ENCODE measurements around the gene SEPTIN8.

SEPTIN8 gene

DNA sequence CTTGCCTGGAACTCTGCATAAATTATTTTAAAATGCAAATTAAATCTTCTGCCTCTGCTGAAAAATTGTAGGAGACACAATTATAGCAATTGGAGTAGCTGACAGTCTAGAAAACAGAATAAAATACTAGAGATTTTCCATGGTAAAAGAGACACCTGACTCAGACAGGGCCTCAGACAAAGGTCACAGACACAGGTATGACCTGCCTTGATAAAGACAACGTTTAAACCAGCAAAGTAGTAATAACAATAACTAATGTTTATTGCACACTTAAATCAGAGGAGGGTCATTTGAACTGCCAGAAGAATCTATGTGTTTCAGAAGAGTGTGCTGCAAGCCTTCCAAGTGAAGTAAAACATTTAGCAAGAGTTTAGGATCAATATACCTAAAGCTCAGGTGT lies 40.0 kb upstream of the SEPTIN8 start:
- no peak for DNase-seq (ENCODE audit: low read depth)
- TF ChIP-seq, protein P1, sequence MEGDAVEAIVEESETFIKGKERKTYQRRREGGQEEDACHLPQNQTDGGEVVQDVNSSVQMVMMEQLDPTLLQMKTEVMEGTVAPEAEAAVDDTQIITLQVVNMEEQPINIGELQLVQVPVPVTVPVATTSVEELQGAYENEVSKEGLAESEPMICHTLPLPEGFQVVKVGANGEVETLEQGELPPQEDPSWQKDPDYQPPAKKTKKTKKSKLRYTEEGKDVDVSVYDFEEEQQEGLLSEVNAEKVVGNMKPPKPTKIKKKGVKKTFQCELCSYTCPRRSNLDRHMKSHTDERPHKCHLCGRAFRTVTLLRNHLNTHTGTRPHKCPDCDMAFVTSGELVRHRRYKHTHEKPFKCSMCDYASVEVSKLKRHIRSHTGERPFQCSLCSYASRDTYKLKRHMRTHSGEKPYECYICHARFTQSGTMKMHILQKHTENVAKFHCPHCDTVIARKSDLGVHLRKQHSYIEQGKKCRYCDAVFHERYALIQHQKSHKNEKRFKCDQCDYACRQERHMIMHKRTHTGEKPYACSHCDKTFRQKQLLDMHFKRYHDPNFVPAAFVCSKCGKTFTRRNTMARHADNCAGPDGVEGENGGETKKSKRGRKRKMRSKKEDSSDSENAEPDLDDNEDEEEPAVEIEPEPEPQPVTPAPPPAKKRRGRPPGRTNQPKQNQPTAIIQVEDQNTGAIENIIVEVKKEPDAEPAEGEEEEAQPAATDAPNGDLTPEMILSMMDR (IDR thresholded peaks at IDR 0.05; ENCODE audit: insufficient read depth, low read depth, low read length, missing control alignments): no peak

DNA sequence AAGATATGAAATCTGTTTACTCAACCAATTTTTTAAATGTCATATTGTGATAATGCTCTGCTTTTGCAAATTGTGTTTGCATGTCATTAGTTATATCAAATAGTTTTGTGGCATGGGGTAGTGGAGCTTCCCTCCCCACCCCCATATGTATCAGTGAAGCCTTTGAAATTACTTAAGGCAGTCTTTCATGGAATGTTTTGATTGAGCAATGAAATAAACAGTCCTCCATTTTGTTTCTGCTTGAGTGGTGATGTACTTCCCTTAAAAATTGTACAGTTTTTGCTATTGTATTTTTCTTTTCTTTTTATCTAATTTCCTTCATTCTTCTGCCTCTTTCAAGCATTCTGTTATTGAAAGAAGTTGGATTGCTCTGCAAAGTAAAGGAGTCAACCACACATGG lies 39.5 kb upstream of the SEPTIN8 start:
- H3K4me3 ChIP-seq (ENCODE audit: low read depth, low read length): no peak overlapping the region
- TF ChIP-seq, protein P1 (IDR thresholded peaks at IDR 0.05; ENCODE audit: insufficient read depth, low read depth, low read length, missing control alignments): no peak
- no peak for DNase-seq (ENCODE audit: low read depth)

More for the DNA sequence above, 40.0 kb upstream of the SEPTIN8 start:
- no peak overlapping the region for H3K4me3 ChIP-seq (ENCODE audit: low read depth, low read length)

DNA sequence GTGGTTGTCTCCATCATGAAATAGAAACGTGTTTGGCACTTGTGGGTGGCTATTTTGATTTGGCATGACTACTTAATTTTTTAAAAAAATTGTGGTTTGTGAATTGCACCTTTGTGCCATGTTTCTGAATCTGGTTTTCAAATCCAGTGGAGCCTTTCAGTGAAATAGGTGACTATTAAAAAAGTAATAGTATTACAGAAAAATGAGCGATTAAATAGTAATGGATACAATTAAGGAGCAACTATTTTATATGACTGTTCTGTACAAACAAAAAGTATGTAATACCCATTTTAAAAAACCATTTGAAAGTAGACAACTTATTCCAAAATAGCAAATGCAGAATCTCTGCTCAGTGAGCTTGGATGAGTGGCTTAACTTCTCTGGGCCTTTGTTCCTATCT lies 39.0 kb upstream of the SEPTIN8 start:
- H3K4me3 ChIP-seq (ENCODE audit: low read depth, low read length): no peak overlapping the region
- DNase-seq (ENCODE audit: low read depth): no peak
- TF ChIP-seq, protein P1 (IDR thresholded peaks at IDR 0.05; ENCODE audit: insufficient read depth, low read depth, low read length, missing control alignments): no peak

DNA sequence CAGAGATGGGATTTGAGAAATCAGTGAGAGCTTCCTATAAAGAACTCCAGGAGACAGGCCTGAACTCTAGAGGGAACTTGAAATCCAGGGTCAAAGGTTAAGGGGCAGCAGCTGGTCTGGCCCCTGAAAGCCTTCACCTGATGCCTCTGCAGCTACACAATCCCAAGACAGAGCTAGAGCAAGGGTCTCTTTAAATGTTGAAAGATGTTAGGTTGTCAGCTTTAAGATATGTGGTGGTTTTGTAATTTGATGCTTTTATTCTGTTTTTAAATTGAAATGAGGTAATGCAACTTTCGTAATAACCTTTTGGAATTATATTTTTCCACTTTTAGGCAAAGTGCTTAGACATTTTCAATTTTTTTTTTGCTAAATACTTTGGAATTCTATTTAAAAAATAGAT lies 38.4 kb upstream of the SEPTIN8 start:
- DNase-seq (ENCODE audit: low read depth): no peak
- TF ChIP-seq, protein P1 (IDR thresholded peaks at IDR 0.05; ENCODE audit: insufficient read depth, low read depth, low read length, missing control alignments): no peak
- no peak overlapping the region for H3K4me3 ChIP-seq (ENCODE audit: low read depth, low read length)

DNA sequence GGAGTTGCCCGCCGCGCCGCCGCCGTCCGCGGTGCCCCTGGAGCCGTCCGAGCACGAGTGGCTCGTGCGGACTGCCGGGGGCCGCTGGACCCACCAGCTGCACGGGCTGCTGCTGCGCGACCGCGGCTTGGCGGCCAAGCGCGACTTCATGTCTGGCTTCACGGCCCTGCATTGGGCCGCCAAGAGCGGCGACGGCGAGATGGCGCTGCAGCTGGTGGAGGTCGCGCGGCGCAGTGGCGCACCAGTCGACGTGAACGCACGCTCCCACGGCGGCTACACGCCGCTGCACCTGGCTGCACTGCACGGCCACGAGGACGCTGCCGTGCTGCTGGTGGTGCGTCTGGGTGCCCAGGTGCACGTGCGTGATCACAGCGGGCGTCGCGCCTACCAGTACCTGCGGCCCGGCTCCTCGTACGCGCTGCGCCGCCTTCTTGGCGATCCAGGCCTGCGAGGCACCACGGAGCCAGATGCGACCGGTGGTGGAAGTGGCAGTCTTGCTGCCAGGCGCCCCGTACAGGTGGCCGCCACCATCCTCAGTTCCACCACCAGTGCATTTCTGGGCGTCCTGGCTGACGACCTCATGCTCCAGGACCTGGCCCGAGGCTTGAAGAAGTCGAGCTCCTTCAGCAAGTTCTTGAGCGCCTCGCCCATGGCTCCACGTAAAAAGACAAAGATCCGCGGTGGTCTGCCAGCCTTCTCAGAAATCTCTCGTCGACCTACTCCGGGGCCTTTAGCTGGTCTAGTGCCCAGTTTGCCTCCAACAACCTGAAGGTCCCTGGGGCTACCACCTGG lies 37.7 kb upstream of the SEPTIN8 start:
- DNase-seq (ENCODE audit: low read depth): no peak
- TF ChIP-seq, protein P1 (IDR thresholded peaks at IDR 0.05; ENCODE audit: insufficient read depth, low read depth, low read length, missing control alignments): no peak
- no peak overlapping the region for H3K4me3 ChIP-seq (ENCODE audit: low read depth, low read length)

DNA sequence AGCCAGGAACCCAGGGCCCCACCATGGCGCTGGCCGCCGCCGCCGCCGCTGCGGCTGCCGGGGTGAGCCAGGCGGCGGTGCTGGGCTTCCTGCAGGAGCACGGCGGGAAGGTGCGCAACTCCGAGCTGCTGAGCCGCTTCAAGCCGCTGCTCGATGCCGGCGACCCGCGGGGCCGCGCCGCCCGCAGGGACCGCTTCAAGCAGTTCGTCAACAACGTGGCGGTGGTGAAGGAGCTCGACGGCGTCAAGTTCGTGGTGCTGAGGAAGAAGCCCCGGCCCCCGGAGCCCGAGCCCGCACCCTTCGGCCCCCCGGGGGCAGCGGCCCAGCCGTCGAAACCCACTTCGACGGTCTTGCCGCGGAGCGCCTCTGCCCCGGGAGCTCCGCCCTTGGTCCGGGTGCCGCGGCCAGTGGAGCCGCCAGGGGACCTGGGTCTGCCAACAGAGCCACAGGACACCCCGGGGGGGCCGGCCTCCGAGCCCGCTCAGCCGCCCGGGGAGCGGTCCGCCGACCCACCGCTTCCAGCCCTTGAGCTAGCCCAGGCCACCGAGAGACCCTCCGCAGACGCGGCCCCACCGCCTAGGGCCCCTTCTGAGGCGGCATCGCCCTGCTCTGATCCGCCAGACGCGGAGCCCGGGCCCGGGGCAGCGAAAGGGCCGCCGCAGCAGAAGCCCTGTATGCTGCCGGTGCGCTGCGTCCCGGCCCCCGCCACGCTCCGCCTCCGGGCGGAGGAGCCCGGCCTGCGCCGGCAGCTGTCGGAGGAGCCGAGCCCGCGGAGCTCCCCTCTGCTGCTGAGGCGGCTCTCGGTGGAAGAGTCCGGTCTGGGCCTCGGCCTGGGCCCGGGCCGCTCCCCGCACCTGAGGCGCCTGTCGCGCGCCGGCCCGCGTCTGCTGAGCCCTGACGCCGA lies 36.8 kb upstream of the SEPTIN8 start:
- TF ChIP-seq, protein P1 (IDR thresholded peaks at IDR 0.05; ENCODE audit: insufficient read depth, low read depth, low read length, missing control alignments): no peak
- peak overlapping the region; percentile 11; the same call in 1 of the 2 replicates for H3K4me3 ChIP-seq (ENCODE audit: low read depth, low read length)
- peak; percentile 56 for DNase-seq (ENCODE audit: low read depth)
